Activated CD4-positive, alpha-beta T cell treated with anti-CD3 and anti-CD28 coated beads, Interleukin-2, amount 50 U/mL, for 1 hour (primary cell): ENCODE data around the gene GRK1.
"Not testable (repeated sequence)": the region's sequence is repeated elsewhere in the genome, so short reads cannot be mapped to it uniquely, and the experiment has no call there.

Experiments
- DNase-seq: peaks from one replicate; pipeline ENCODE4 v3.0.0-alpha.2; 2020

The GRK1 gene

GRCh38 chr13:113666951-113667701 is at the start of gene GRK1:
Gene GRK1 (plus strand): TSS chr13:113667219. CDS start chr13:113667387, 168 bp downstream.
- no peak for DNase-seq

GRCh38 chr13:113617961-113618360 is 49.1 kb upstream of the GRK1 start:
- DNase-seq = no peak

- no peak for DNase-seq
These were observed 48.6 kb upstream of the GRK1 start for GRCh38 chr13:113618455-113618854.

- DNase-seq = no peak
These were observed 46.8 kb upstream of the GRK1 start for GRCh38 chr13:113620036-113620796.

- DNase-seq = no peak
These were observed 46.0 kb upstream of the GRK1 start for GRCh38 chr13:113621046-113621445.

GRCh38 chr13:113621498-113621897 is 45.5 kb upstream of the GRK1 start:
- DNase-seq = not testable (repeated sequence)

- DNase-seq = not testable (repeated sequence)
These were observed 45.0 kb upstream of the GRK1 start for GRCh38 chr13:113621986-113622550.

- no peak for DNase-seq
These were observed 44.1 kb upstream of the GRK1 start for GRCh38 chr13:113622791-113623490.

GRCh38 chr13:113623491-113624234 is 43.4 kb upstream of the GRK1 start:
- no peak for DNase-seq

GRCh38 chr13:113624235-113624587 is 42.8 kb upstream of the GRK1 start:
- DNase-seq = no peak

GRCh38 chr13:113624640-113625304 is 42.2 kb upstream of the GRK1 start:
- DNase-seq = not testable (repeated sequence)

- DNase-seq = no peak
These were observed 40.9 kb upstream of the GRK1 start for GRCh38 chr13:113625965-113626721.

- DNase-seq = no peak
These were observed 39.9 kb upstream of the GRK1 start for GRCh38 chr13:113627136-113627535.

GRCh38 chr13:113628291-113629270 is 38.4 kb upstream of the GRK1 start:
- no peak for DNase-seq

- no peak for DNase-seq
These were observed 37.2 kb upstream of the GRK1 start for GRCh38 chr13:113629866-113630265.

GRCh38 chr13:113630296-113630695 is 36.7 kb upstream of the GRK1 start:
- DNase-seq = no peak

- DNase-seq = no peak
These were observed 36.2 kb upstream of the GRK1 start for GRCh38 chr13:113630804-113631203.

GRCh38 chr13:113631341-113632095 is 35.5 kb upstream of the GRK1 start:
- DNase-seq = no peak
